H1 (cell line): ENCODE measurements around the gene ST6GALNAC3. TPM values are rescaled to one million over a fixed set of nuclear protein-coding genes. Genes with fewer than 3 reads are reported as not detected.

ENCODE experiments used
- CTCF ChIA-PET: fragments of 300-600 bp; sonication (Branson Sonifier 250); formaldehyde crosslinking; loops from one replicate; lab custom pipeline; 2021; ENCODE audit not compliant: partially characterized antibody; lab: Charles Lee
- POLR2A ChIA-PET: fragments of 300-600 bp; sonication (Branson Sonifier 250); formaldehyde crosslinking; loops from one replicate; lab custom pipeline; 2021; ENCODE audit warnings: inconsistent platforms; ENCODE audit not compliant: partially characterized antibody; lab: Charles Lee
- DNase-seq, 2 experiments: peaks; one replicate each; pipeline versions ENCODE4 v3.0.0 to v3.0.0-alpha.2; 2010 to 2022; ENCODE audit warnings: low spot score in 2 of 2, low read depth in 1 of 2, mixed read lengths in 1 of 2
- FAIRE-seq: peaks from 2 replicates; lab custom pipeline; 2011; peaks lifted over from hg19 to GRCh38; lab: Jason Lieb, UNC
- H2AFZ ChIP-seq: 2 replicates; pipeline ENCODE4 v1.8.1; 2012; ENCODE audit warnings: low read length, inconsistent platforms
- H2AK5ac ChIP-seq: 2 replicates; pipeline ENCODE4 v1.6.1; 2013; ENCODE audit warnings: low read depth, low read length
- H2BK120ac ChIP-seq: replicated peaks from 2 replicates; pipeline ENCODE3; 2013; ENCODE audit warnings: low read depth, low read length, inconsistent platforms
- H2BK12ac ChIP-seq: 2 replicates; pipeline ENCODE4 v1.6.1; 2013; ENCODE audit warnings: low read depth, low read length
- H2BK15ac ChIP-seq: 2 replicates; pipeline ENCODE4 v1.6.1; 2013; ENCODE audit warnings: low read length
- H2BK20ac ChIP-seq: 2 replicates; pipeline ENCODE4 v1.6.1; 2013; ENCODE audit warnings: low read length
- H2BK5ac ChIP-seq: 2 replicates; pipeline ENCODE4 v1.6.1; 2013; ENCODE audit warnings: low read depth, low read length
- H3K14ac ChIP-seq: 2 replicates; pipeline ENCODE4 v1.6.1; 2013; ENCODE audit warnings: inconsistent platforms; ENCODE audit not compliant: insufficient read length
- H3K18ac ChIP-seq: 2 replicates; pipeline ENCODE4 v1.6.1; 2013; ENCODE audit warnings: low read length; ENCODE audit errors: extremely low read depth
- H3K23ac ChIP-seq: 2 replicates; pipeline ENCODE4 v1.6.1; 2013; ENCODE audit warnings: inconsistent platforms; ENCODE audit not compliant: insufficient read length
- H3K23me2 ChIP-seq: 2 replicates; pipeline ENCODE4 v1.6.1; 2013; ENCODE audit warnings: low read depth, low read length
- H3K27ac ChIP-seq: 2 replicates; pipeline ENCODE4 v1.6.1; 2011; ENCODE audit warnings: low read depth, low read length, inconsistent platforms
- H3K27me3 ChIP-seq, 4 experiments: replicated peaks in 1 of 4; 1 replicate in 1 of 4; 2 replicates in 3 of 4; pipeline versions ENCODE4 v1.6.1 to v1.8.1; 2011 to 2013; ENCODE audit warnings: low read length in 3 of 4, mild to moderate bottlenecking in 3 of 4, inconsistent platforms in 2 of 4, mixed read lengths in 2 of 4, moderate library complexity in 1 of 4; ENCODE audit not compliant: control insufficient read depth in 3 of 4, insufficient read depth in 3 of 4; ENCODE audit errors: extremely low read depth in 1 of 4
- H3K36me3 ChIP-seq, 4 experiments: 2 replicates each; pipeline versions ENCODE4 v1.6.1 to v1.8.1; 2011 to 2013; ENCODE audit warnings: mild to moderate bottlenecking in 4 of 4, low read length in 3 of 4, moderate library complexity in 2 of 4, control low read depth in 1 of 4, inconsistent platforms in 1 of 4; ENCODE audit not compliant: insufficient read depth in 4 of 4, control insufficient read depth in 2 of 4
- H3K4ac ChIP-seq: replicated peaks from 2 replicates; pipeline ENCODE3; 2013; ENCODE audit warnings: low read length, low read depth, mixed read lengths, inconsistent platforms; ENCODE audit not compliant: insufficient read length
- H3K4me1 ChIP-seq, 4 experiments: replicated peaks in 1 of 4; 1 replicate in 1 of 4; 2 replicates in 3 of 4; pipeline versions ENCODE4 v1.6.1 to v1.8.1; 2011 to 2013; ENCODE audit warnings: low read length in 3 of 4, inconsistent platforms in 2 of 4, mixed read lengths in 1 of 4; ENCODE audit not compliant: insufficient read depth in 4 of 4, control insufficient read depth in 3 of 4
- H3K4me2 ChIP-seq, 2 experiments: 2 replicates each; pipeline versions ENCODE4 v1.6.1 to v1.8.1; 2011 to 2013; ENCODE audit warnings: low read depth in 2 of 2, low read length in 2 of 2, control low read depth in 1 of 2, inconsistent platforms in 1 of 2, mild to moderate bottlenecking in 1 of 2; ENCODE audit not compliant: insufficient read depth in 1 of 2
- H3K4me3 ChIP-seq, 4 experiments: fragments of 200-600, 300-600 bp in 1 of 4; sonication (generic), shearing (Covaris generic), sonication (Bioruptor Twin) in 1 of 4; 2 replicates each; pipeline versions ENCODE4 v1.5.1 to v1.8.1; 2011 to 2016; ENCODE audit warnings: low read length in 4 of 4, low read depth in 3 of 4, control low read depth in 2 of 4, inconsistent platforms in 2 of 4, mild to moderate bottlenecking in 2 of 4, mixed read lengths in 1 of 4, moderate library complexity in 1 of 4; ENCODE audit not compliant: insufficient read depth in 2 of 4; ENCODE audit errors: extremely low read depth in 1 of 4
- H3K56ac ChIP-seq: replicated peaks from 2 replicates; pipeline ENCODE3; 2013; ENCODE audit warnings: low read depth, mild to moderate bottlenecking, mixed read lengths, low read length, inconsistent platforms; ENCODE audit not compliant: insufficient read length
- H3K79me1 ChIP-seq: 2 replicates; pipeline ENCODE4 v1.6.1; 2013; ENCODE audit warnings: low read depth, low read length, control low read depth
- H3K79me2 ChIP-seq, 2 experiments: 2 replicates each; pipeline versions ENCODE4 v1.6.1 to v1.8.1; 2012 to 2013; ENCODE audit warnings: low read length in 2 of 2, mild to moderate bottlenecking in 2 of 2, inconsistent platforms in 1 of 2; ENCODE audit not compliant: insufficient read depth in 2 of 2, control insufficient read depth in 1 of 2
- H3K9ac ChIP-seq, 4 experiments: replicated peaks in 1 of 4; 1 replicate in 1 of 4; 2 replicates in 3 of 4; pipeline versions ENCODE4 v1.6.1 to v1.8.1; 2011 to 2013; ENCODE audit warnings: low read depth in 3 of 4, low read length in 3 of 4, control low read depth in 2 of 4, mild to moderate bottlenecking in 2 of 4, moderate library complexity in 2 of 4, inconsistent platforms in 1 of 4; ENCODE audit errors: extremely low read depth in 1 of 4
- H3K9me3 ChIP-seq, 2 experiments: 2 replicates each; pipeline versions ENCODE4 v1.6.1 to v1.8.1; 2012 to 2013; ENCODE audit warnings: mild to moderate bottlenecking in 2 of 2, moderate library complexity in 2 of 2, control low read depth in 1 of 2, inconsistent platforms in 1 of 2, low read depth in 1 of 2, low read length in 1 of 2, mixed read lengths in 1 of 2; ENCODE audit not compliant: insufficient read depth in 2 of 2
- H4K20me1 ChIP-seq, 2 experiments: replicated peaks in 1 of 2; 2 replicates each; pipeline versions ENCODE3 to v1.8.1; 2011 to 2013; ENCODE audit warnings: inconsistent platforms in 2 of 2, low read length in 2 of 2, mild to moderate bottlenecking in 1 of 2; ENCODE audit not compliant: insufficient read depth in 2 of 2, control insufficient read depth in 1 of 2
- H4K5ac ChIP-seq: 2 replicates; pipeline ENCODE4 v1.6.1; 2013; ENCODE audit warnings: low read length, low read depth, mixed read lengths, inconsistent platforms; ENCODE audit not compliant: insufficient read length
- H4K8ac ChIP-seq: 2 replicates; pipeline ENCODE4 v1.8.0; 2013; ENCODE audit warnings: mild to moderate bottlenecking, moderate library complexity, low read length, inconsistent platforms; ENCODE audit not compliant: insufficient read depth; ENCODE audit errors: extremely low read depth
- H4K91ac ChIP-seq: replicated peaks from 2 replicates; pipeline ENCODE3; 2013; ENCODE audit warnings: low read length, mixed read lengths, inconsistent platforms; ENCODE audit not compliant: insufficient read length
- CBX5 ChIP-seq: fragments of 300-800, 300-1000 bp; sonication (generic); IDR thresholded peaks from 2 replicates; pipeline ENCODE4 v1.7.1; 2016; ENCODE audit warnings: antibody characterized with exemption, low read length, low read depth
- CBX8 ChIP-seq: fragments of 300-800, 300-1000 bp; sonication (generic); IDR thresholded peaks from 2 replicates; pipeline ENCODE4 v1.7.1; 2016; ENCODE audit warnings: low read depth, low read length, borderline replicate concordance
- CTBP2 ChIP-seq: IDR thresholded peaks from 2 replicates; pipeline ENCODE4 v1.7.0; 2011; ENCODE audit warnings: borderline replicate concordance, mild to moderate bottlenecking, moderate library complexity, mixed read lengths, low read length; ENCODE audit not compliant: insufficient read depth, insufficient read length
- JUN ChIP-seq: IDR thresholded peaks from 2 replicates; pipeline ENCODE4 v1.6.1; 2011; ENCODE audit warnings: low read depth, mild to moderate bottlenecking, improper control_type of control experiment, low read length
- KDM5A ChIP-seq: fragments of 200-600 bp; IDR thresholded peaks from 2 replicates; pipeline ENCODE4 v1.7.1; 2012; ENCODE audit warnings: mild to moderate bottlenecking, low read length, inconsistent platforms, mixed read lengths
- MAFK ChIP-seq: IDR thresholded peaks from 2 replicates; pipeline ENCODE4 v1.6.1; 2012; ENCODE audit warnings: low read depth, mild to moderate bottlenecking, improper control_type of control experiment, low read length
- TCF12 ChIP-seq: IDR thresholded peaks from 2 replicates; pipeline ENCODE4 v1.6.1; 2011; ENCODE audit warnings: low read depth, mild to moderate bottlenecking, low read length
- WGBS, 2 experiments: shearing (Covaris generic) in 1 of 2; methylation state at CpG; one replicate each; pipeline versions ENCODE4 v1.1.6 to v1.1.7; 2013 to 2015; ENCODE audit warnings: low lambda C conversion rate in 2 of 2, mixed read lengths in 2 of 2, inconsistent platforms in 1 of 2, low coverage in 1 of 2, missing lambda C conversion rate in 1 of 2; ENCODE audit not compliant: insufficient replicate concordance in 2 of 2, insufficient coverage in 1 of 2, insufficient read length in 1 of 2; ENCODE audit errors: extremely low coverage in 1 of 2, missing lambda C conversion rate in 1 of 2; 5-methylcytosine and 5-hydroxymethylcytosine counted together
- polyA plus RNA-seq, 7 experiments: library from polyadenylated mRNA; depleted of rRNA in 3 of 7; stranded (reverse) in 5 of 7; unstranded in 2 of 7; fragments of >200 nt in 5 of 7; fragments of 200-250 nt in 2 of 7; gene quantifications; 1 replicate in 5 of 7; 2 replicates in 1 of 7; 4 replicates in 1 of 7; pipeline versions ENCODE4 v1.2.1 to v1.2.3, GENCODE V29; 2011 to 2013; ENCODE audit warnings: missing spikeins in 2 of 7, mixed read lengths in 2 of 7
- total RNA-seq: library from RNA; stranded (reverse); fragmentation: NEBNext Ultra II Directional; extraction: Animal tissue kit (Norgen Biotek cat#: 25700); gene quantifications from 2 replicates; pipeline ENCODE4 v1.2.1, GENCODE V29; 2021

Gene ST6GALNAC3
- total and polyA plus RNA-seq, 2 of the 8 experiments (the other 6 are each of a cell fraction or from before 2014, with no cell fraction given) = 4.9 to 19.0 TPM

GRCh38 chr1:76481672-76482071 is 407.1 kb downstream of the ST6GALNAC3 start:
- FAIRE-seq = no peak
- H3K4me3 ChIP-seq = no peak overlapping the region
- no peaks in the 10 kb centered on the region for H3K79me1 ChIP-seq
- TF ChIP-seq CTBP2 (no peak), CBX5 (no peak), MAFK (no peak), JUN (no peak), CBX8 (no peak), TCF12 (no peak), KDM5A (no peak)

More at GRCh38 chr1:76481672-76482071, 407.1 kb downstream of the ST6GALNAC3 start:
- no peak overlapping the region for H3K9ac ChIP-seq
- H4K5ac ChIP-seq = no peak overlapping the region
- H2BK120ac ChIP-seq = no peak overlapping the region
- no peak overlapping the region for H2AK5ac ChIP-seq
- H2BK12ac ChIP-seq = no peak overlapping the region
- no peak overlapping the region for H3K56ac ChIP-seq
- WGBS, 2 experiments = 94% methylated on average over 1 of the region's 1 CpG; no CpG with 5 or more reads in 1 of the 2 experiments
- no peak overlapping the region for H4K8ac ChIP-seq
- no peaks in the 10 kb centered on the region for H3K9me3 ChIP-seq
- no peak overlapping the region for H3K14ac ChIP-seq
- H2BK20ac ChIP-seq = no peak overlapping the region
- no peak overlapping the region for H2AFZ ChIP-seq
- no peak overlapping the region for H3K4ac ChIP-seq
- no peak overlapping the region for H3K27ac ChIP-seq
- no peak overlapping the region for H3K23ac ChIP-seq
- no peak overlapping the region for H3K18ac ChIP-seq
- no peak overlapping the region for H2BK5ac ChIP-seq
- no peaks in the 10 kb centered on the region for H3K23me2 ChIP-seq
- DNase-seq = no peak
- no peak overlapping the region for H4K91ac ChIP-seq
- H3K4me2 ChIP-seq = no peak overlapping the region
- H4K20me1 ChIP-seq = no peaks in the 10 kb centered on the region
- H3K27me3 ChIP-seq = no peaks in the 10 kb centered on the region
- no peaks in the 10 kb centered on the region for H3K4me1 ChIP-seq
- H2BK15ac ChIP-seq = no peak overlapping the region
- H3K36me3 ChIP-seq = no peaks in the 10 kb centered on the region
- CTCF ChIA-PET = interaction anchor here (0.6 kb wide), 1 partner anchor 63 kb away, joined by 4 read pairs; no protein-coding TSS in a partner anchor
- POLR2A ChIA-PET = no interaction called here
- H3K79me2 ChIP-seq = no peaks in the 10 kb centered on the region
